Mesothelial cell of epicardium (in vitro differentiated cells): ENCODE results near the gene LINC01488. TPM values are rescaled to one million over a fixed set of nuclear protein-coding genes. Genes with fewer than 3 reads are reported as not detected.

ENCODE experiments used
- DNase-seq, 2 experiments: peaks; one replicate each; pipeline ENCODE4 v3.0.0; 2021; ENCODE audit warnings: low spot score in 2 of 2; ENCODE audit not compliant: unreplicated experiment in 2 of 2
- H3K27ac Mint-ChIP-seq: 2 replicates; pipeline ENCODE4 v1.8.0; 2021; ENCODE audit warnings: mixed read lengths
- H3K27me3 Mint-ChIP-seq: 2 replicates; pipeline ENCODE4 v1.8.0; 2021; ENCODE audit warnings: low read depth, mixed read lengths
- H3K36me3 Mint-ChIP-seq: 2 replicates; pipeline ENCODE4 v1.8.0; 2021; ENCODE audit warnings: mixed read lengths
- H3K4me1 Mint-ChIP-seq: 2 replicates; pipeline ENCODE4 v1.8.0; 2021; ENCODE audit warnings: mixed read lengths
- H3K4me3 Mint-ChIP-seq: 2 replicates; pipeline ENCODE4 v1.8.0; 2021; ENCODE audit warnings: mild to moderate bottlenecking, moderate library complexity, mixed read lengths
- H3K9me3 Mint-ChIP-seq: 2 replicates; pipeline ENCODE4 v1.8.0; 2021; ENCODE audit warnings: mixed read lengths
- CTCF ChIP-seq: fragments of 200-600 bp; sonication (generic); IDR thresholded peaks from one replicate; pipeline ENCODE4 v1.5.0; 2021; ENCODE audit warnings: antibody characterized with exemption; ENCODE audit not compliant: unreplicated experiment
- total RNA-seq: library from RNA; stranded (reverse); gene quantifications from 3 replicates; pipeline ENCODE4 v1.2.1, GENCODE V29; 2021

The LINC01488 gene
- total RNA-seq, 1 donor from 2014 or later, result not detected

GRCh38 chr11:69524291-69524882 is 42.9 kb downstream of the LINC01488 start:
- Mint-ChIP-seq H3K27me3 (peaks cover 3% of the 10 kb centered on the region), H3K9me3 (no peaks in the 10 kb centered on the region), H3K4me3 (no peak overlapping the region), H3K36me3 (no peaks in the 10 kb centered on the region), H3K4me1 (peaks cover 10% of the 10 kb centered on the region), H3K27ac (no peak overlapping the region)
- no peak for TF ChIP-seq CTCF
- DNase-seq, result no peak

- Mint-ChIP-seq H3K36me3 (no peaks in the 10 kb centered on the region), H3K27me3 (peaks cover 7% of the 10 kb centered on the region), H3K9me3 (no peaks in the 10 kb centered on the region), H3K4me1 (peaks cover 10% of the 10 kb centered on the region), H3K27ac (no peak overlapping the region), H3K4me3 (no peak overlapping the region)
- no peak for DNase-seq
- TF ChIP-seq CTCF, result no peak
Measured at GRCh38 chr11:69524991-69525411, 43.5 kb downstream of the LINC01488 start.

GRCh38 chr11:69525516-69526452 is 44.3 kb downstream of the LINC01488 start:
- no peak for TF ChIP-seq CTCF
- Mint-ChIP-seq H3K36me3 (no peaks in the 10 kb centered on the region), H3K27me3 (peaks cover 13% of the 10 kb centered on the region), H3K9me3 (no peaks in the 10 kb centered on the region), H3K27ac (no peak overlapping the region), H3K4me3 (no peak overlapping the region), H3K4me1 (peaks cover 10% of the 10 kb centered on the region)
- no peak for DNase-seq

GRCh38 chr11:69526453-69526810 is 45.0 kb downstream of the LINC01488 start:
- Mint-ChIP-seq H3K27me3 (peaks cover 16% of the 10 kb centered on the region), H3K4me1 (peaks cover 10% of the 10 kb centered on the region), H3K27ac (no peak overlapping the region), H3K36me3 (no peaks in the 10 kb centered on the region), H3K9me3 (no peaks in the 10 kb centered on the region), H3K4me3 (no peak overlapping the region)
- no peak for DNase-seq
- TF ChIP-seq CTCF, result no peak

GRCh38 chr11:69529001-69529400 is 47.5 kb downstream of the LINC01488 start:
- TF ChIP-seq CTCF, result no peak
- Mint-ChIP-seq H3K4me3 (no peak overlapping the region), H3K27ac (no peak overlapping the region), H3K9me3 (no peaks in the 10 kb centered on the region), H3K4me1 (peaks cover 8% of the 10 kb centered on the region), H3K36me3 (no peaks in the 10 kb centered on the region), H3K27me3 (peaks cover 16% of the 10 kb centered on the region)
- DNase-seq, result no peak
